DMS79 treated with DMSO at 0.1 percent for 48 hours (cell line): ENCODE measurements around the gene CCL22.

Experiments
- DNase-seq: peaks from one replicate; lab custom pipeline; 2025; lab: John Stamatoyannopoulos, UW

The CCL22 gene

DNA sequence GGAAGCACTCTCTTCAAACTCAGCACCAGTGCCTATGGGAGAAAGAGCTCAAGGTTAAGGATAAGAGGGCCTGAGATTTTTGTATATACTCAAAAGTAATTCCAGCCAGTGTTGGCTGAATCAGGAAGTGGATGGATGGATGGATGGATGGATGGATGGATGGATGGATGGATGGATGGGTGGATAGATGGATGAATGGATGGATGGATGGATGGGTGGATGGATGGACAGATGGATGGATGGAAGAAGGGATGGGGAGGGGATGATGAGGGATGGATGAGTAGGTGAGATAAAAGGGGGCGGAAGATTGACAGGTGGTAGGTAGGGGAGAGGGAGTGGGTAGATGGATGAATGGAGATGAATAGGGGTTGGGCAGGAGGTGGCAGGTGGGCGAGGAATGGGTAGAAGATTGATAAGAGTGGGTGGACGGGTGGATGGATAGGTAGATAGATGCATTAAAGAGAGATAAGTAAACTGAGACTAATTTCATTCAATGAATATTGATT lies 17.8 kb downstream of the CCL22 start:
- DNase-seq, result no peak

DNA sequence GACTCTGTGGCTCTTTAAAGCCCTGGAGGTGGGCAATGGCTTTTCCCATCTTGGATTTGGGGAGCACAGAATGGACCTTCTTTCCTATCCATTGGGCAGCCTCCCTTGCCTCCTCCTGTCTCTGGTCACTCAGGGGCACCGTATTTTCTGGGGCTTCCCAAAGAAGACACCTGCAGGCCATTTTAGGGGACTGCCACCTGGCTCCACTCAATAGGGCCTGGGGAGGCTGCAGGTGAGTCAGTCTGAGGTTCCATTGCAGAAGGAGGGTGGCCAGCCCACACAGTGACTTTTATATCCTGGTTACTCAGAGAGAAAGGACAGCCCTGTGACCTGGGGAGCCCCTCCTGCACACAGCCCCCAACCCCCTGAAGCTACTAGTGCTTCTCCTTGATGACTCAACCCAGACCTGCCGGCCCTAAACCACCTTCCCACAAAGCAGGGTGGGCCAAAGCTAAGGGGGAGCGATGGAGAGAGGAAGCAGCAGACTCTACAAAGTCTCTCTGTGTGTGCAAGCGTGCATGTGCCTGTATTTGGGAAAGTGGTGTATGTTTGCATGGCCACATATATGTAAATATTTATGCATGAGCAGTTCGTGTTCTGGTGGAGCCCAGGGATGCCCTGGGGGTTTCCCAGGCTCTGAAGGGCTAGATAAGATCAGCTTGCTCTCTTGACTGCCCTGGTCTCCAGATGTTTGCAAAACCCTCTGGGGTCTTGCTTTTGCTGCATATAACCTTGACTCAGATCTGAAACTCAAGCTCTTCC lies 18.7 kb downstream of the CCL22 start:
- peak; percentile 29 for DNase-seq

DNA sequence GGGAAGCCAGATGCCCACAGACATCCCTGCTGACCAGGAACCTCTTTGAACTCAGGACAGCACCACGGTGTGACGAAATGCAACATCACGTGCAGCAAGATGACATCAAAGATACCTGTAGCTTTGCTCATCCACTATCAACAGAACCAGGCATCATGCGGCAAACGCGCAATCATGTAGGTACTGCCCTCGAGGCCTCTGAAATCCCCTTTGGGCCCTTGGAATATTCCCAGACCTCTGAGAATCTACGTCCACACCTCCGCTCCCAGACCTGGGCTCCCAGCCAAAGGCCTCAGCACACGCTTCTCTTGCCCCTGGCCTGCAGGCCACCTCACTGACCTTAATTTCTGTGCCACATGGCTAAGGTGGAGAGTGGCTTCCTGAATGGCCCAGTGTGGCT lies 21.0 kb downstream of the CCL22 start:
- DNase-seq, result no peak

DNA sequence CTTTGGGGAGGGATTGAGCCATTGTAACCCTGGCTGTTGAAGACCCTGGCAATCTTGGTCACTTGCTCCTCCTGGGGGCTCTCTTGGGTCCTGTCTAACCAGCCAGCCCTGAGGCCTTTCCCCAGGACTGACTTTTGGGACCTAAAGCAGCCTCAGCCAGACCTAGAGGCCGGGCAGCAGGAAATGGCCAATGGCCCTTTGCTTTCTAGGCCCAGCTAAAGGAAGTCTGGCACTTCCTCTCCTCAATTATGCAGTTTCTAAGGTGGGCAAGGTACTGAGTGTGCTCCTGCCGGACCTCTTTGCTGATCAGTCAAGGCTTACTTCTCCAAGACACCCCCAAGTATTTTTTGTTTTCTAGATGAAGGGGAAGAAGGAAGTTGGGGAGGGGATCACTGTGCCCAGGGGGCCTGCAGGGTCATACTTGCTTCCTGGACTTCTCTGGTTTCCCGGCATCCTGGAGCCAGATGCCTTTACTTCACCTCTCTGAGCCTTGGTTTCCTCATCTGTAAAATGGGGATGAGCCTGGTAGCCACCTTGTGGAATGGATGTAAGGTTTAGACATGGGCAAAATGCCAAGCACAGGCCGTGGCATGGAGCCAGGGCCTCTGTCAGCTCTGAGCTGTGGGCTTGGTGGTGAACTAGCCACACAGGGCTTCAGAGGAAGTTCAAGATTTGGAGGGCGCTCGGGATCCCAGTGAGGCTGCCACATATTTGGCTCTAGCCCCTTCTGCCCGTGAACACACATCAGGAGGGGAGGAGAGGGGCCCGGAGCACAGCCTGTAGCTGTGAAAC lies 22.3 kb downstream of the CCL22 start:
- DNase-seq, result no peak

DNA sequence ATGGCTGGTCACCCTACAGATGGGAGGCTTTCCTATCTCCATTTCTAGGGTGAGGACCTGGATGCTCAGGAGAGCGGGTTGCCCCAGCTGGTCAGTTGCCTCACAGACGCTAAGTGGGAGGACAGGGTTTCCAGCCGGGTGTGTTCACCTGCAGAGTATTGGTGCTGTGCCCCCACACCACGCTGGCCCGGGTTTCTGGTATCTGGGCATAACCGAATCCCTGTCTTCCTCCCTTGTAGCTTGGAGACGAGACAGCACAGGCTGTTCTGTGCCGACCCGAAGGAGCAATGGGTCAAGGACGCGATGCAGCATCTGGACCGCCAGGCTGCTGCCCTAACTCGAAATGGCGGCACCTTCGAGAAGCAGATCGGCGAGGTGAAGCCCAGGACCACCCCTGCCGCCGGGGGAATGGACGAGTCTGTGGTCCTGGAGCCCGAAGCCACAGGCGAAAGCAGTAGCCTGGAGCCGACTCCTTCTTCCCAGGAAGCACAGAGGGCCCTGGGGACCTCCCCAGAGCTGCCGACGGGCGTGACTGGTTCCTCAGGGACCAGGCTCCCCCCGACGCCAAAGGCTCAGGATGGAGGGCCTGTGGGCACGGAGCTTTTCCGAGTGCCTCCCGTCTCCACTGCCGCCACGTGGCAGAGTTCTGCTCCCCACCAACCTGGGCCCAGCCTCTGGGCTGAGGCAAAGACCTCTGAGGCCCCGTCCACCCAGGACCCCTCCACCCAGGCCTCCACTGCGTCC lies 23.4 kb downstream of the CCL22 start:
- DNase-seq, result no peak

DNA sequence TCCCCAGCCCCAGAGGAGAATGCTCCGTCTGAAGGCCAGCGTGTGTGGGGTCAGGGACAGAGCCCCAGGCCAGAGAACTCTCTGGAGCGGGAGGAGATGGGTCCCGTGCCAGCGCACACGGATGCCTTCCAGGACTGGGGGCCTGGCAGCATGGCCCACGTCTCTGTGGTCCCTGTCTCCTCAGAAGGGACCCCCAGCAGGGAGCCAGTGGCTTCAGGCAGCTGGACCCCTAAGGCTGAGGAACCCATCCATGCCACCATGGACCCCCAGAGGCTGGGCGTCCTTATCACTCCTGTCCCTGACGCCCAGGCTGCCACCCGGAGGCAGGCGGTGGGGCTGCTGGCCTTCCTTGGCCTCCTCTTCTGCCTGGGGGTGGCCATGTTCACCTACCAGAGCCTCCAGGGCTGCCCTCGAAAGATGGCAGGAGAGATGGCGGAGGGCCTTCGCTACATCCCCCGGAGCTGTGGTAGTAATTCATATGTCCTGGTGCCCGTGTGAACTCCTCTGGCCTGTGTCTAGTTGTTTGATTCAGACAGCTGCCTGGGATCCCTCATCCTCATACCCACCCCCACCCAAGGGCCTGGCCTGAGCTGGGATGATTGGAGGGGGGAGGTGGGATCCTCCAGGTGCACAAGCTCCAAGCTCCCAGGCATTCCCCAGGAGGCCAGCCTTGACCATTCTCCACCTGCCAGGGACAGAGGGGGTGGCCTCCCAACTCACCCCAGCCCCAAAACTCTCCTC lies 24.1 kb downstream of the CCL22 start:
- DNase-seq, result no peak

DNA sequence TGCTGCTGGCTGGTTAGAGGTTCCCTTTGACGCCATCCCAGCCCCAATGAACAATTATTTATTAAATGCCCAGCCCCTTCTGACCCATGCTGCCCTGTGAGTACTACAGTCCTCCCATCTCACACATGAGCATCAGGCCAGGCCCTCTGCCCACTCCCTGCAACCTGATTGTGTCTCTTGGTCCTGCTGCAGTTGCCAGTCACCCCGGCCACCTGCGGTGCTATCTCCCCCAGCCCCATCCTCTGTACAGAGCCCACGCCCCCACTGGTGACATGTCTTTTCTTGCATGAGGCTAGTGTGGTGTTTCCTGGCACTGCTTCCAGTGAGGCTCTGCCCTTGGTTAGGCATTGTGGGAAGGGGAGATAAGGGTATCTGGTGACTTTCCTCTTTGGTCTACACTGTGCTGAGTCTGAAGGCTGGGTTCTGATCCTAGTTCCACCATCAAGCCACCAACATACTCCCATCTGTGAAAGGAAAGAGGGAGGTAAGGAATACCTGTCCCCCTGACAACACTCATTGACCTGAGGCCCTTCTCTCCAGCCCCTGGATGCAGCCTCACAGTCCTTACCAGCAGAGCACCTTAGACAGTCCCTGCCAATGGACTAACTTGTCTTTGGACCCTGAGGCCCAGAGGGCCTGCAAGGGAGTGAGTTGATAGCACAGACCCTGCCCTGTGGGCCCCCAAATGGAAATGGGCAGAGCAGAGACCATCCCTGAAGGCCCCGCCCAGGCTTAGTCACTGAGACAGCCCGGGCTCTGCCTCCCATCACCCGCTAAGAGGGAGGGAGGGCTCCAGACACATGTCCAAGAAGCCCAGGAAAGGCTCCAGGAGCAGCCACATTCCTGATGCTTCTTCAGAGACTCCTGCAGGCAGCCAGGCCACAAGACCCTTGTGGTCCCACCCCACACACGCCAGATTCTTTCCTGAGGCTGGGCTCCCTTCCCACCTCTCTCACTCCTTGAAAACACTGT lies 25.0 kb downstream of the CCL22 start:
- DNase-seq, result no peak

DNA sequence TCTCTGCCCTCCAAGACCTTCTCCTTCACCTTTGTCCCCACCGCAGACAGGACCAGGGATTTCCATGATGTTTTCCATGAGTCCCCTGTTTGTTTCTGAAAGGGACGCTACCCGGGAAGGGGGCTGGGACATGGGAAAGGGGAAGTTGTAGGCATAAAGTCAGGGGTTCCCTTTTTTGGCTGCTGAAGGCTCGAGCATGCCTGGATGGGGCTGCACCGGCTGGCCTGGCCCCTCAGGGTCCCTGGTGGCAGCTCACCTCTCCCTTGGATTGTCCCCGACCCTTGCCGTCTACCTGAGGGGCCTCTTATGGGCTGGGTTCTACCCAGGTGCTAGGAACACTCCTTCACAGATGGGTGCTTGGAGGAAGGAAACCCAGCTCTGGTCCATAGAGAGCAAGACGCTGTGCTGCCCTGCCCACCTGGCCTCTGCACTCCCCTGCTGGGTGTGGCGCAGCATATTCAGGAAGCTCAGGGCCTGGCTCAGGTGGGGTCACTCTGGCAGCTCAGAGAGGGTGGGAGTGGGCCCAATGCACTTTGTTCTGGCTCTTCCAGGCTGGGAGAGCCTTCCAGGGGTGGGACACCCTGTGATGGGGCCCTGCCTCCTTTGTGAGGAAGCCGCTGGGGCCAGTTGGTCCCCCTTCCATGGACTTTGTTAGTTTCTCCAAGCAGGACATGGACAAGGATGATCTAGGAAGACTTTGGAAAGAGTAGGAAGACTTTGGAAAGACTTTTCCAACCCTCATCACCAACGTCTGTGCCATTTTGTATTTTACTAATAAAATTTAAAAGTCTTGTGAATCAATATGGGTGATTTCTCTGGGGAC lies 25.9 kb downstream of the CCL22 start:
- DNase-seq, result no peak

DNA sequence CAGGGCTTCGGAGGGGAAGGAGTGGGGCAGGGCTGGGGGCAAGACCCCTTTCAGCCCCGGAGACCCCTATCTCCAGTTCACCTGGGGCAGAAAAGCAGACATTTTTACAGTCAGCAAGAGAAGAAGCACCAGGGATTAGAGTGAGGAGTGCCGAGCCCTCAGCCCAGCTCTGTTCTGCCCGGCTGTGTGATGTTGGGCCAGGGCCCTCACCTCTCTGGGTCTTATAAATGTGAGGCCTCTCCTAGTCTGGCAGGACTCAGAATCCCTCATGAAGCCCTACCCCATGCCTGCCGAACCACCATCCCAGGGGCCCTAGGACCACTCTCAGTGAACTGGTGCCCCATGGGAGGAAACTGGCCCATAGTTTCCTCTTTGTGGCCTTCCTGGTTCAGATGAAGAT lies 26.5 kb downstream of the CCL22 start:
- no peak for DNase-seq

DNA sequence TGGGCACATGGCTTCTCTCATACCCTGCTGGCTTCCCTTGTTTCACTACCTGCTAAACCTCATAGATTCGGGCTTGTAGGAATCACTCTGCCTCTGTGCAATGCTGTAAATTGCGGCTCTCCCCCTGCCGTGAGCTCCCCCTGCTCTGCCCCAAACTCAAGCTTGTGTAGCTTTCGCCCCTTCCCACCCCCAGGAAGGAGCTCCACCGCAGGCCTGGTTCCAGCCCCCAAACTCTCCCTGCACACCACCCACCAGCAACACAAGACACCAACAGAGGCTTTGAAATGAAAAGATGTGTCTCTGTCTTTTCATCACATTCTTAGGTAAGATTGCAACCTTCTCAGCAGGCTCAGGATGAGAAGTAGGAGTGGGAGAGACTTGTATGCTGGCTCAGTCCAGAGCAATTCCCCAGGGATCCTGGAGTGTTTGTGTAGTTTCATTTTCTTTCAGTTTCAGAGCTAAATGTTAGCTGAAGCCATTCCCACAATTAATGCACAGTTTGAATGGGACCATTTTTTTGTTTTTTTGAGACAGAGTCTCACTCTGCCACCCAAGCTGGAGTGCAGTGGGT lies 27.9 kb downstream of the CCL22 start:
- DNase-seq, result peak; percentile 43

DNA sequence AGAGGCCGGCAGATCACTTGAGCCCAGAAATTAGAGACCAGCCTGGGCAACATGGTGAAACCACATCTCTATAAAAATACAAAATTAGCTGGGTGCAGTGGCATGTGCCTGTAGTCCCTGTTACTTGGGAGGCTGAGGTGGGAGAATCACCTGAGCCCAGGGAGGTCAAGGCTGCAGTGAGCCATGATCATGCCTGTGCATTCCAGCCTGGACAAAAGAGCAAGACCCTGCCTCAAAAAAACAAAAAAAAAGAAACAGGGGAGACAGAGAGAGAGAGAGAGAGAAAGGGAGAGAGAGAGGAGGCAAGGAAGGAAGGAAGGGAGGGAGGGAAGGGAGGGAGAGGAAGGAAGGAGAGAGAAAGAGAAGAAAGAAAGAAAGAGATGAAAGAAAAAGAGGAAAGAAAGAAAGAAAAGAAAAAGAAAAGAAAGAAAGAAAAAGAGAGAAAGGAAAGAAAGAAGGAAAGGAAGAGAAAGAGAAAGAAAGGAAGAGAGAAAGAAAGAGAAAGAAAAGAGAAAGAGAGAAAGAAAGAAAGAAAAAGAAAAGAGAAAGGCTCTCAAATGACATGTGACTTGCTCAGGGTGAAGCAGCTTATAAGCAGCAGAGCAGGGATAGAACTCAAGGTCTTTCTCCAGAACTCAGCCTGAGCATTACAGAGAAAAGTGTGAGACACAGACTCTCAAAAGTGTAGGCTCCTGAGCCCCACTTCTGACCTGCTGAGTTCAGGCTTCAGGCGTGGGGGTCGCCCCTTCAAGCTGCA lies 29.2 kb downstream of the CCL22 start:
- DNase-seq, result no peak

DNA sequence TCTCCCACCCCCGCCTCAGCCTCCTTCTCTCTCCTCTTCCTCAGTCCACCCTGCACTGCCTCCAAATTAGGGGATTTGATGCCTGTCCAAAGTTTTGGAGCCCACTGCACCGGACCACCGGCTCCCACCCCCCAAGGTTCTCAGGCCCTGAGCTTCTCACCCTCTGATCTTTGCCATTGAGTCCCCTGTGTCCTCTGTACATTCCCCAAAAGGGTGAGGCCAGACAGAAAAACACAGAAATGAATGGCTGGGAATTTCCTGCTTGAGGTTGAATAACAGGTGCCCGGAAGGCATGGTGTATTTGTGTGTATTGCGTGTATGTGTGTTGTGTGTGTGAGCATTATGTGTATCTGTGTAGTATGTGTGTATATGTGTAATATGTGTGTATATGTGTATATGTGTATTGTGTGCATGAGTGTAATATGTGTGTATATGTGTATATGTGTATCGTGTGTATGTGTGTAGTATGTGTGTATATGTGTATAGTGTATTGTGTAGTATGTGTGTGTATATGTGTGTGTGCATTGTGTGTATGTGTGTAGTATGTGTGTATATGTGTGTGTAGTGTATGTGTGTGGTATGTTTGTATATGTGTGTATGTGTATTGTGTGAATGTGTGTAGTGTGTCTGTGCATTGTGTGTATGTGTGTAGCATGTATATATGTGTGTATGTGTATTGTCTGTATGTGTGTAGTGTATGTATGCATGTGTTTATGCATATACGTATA lies 29.9 kb downstream of the CCL22 start:
- DNase-seq, result no peak

DNA sequence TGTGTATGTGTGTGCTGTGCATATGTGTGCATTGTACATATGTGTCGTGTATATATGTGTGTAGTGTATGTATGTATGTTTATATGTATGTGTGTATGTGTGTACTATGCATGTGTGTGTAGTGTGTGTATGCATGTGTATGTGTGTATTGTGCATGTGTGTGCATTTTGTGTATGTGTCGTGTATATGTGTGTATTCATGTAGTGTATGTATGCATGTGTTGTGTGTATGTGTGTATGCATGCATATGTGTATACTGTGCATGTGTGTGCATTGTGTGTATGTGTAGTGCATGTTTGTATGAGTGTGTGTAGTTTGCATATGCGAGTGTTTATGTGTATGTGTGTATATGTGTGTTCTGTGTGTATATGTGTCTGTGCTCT lies 30.5 kb downstream of the CCL22 start:
- no peak for DNase-seq

DNA sequence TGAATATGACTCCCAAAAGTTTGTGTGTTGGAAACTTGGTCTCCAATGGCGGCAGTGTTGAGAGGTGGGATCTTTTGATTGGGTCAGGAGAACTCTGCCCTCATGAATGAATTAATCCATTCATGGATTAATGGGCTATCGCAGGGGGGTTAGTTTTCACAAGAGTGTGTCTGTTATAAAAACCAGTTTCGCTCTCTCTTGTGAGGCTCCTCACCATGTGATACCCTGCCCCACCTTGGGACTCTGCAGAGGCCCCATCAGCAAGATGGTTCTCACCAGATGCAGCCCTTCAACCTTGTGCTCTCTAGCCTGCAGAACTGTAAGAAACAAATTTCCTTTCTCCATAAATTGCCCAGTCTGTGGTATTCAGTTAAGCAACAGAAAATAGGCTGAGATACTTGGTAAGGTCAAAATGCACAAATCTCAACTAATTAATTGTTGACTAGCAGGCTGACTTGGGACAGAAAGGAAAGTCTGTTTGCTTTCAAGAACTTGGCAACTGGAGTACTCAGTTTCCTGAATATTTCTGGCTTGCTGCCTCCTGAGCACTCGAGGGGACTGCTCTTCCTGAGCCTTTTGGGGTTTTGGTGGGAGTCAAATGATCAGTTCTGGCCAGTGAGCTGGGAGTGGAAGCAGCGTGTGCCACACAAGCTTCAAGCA lies 32.2 kb downstream of the CCL22 start:
- no peak for DNase-seq

DNA sequence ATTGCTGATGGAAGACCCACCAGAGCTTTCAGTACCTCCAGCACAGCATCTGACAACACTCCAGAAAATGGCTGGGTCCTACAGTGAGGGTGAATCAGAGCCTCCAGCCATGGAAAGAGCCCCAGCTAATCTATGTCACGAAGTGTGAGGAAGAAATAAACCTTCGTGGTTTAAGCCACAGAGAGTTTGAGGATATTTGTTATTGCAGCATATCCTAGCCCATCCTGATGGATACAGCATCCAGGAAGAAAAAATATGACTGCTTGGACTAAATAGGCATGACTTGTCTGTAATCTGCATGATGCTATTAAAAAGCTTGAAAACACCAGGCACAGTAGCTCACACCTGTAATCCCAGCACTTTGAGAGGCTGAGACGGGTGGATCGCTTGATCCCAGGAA lies 32.7 kb downstream of the CCL22 start:
- DNase-seq, result no peak

DNA sequence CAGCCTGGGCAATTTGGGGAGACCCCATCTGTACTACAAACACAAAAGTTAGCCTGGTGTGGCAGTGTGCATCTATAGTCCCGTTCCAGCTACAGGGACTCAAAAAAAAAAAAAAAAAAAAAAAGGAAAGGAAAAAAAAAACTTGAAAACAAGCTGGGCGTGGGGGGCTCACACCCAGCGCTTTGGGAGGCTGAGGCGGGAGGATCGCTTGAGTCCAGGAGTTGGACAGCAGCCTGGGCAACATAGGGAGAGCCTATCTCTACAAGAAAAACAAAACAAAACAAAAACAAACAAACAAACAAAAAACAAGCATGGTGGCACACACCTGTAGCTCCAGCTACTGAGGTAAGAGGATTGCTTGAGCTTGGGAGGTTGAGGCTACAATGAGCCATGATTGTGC lies 33.1 kb downstream of the CCL22 start:
- no peak for DNase-seq

DNA sequence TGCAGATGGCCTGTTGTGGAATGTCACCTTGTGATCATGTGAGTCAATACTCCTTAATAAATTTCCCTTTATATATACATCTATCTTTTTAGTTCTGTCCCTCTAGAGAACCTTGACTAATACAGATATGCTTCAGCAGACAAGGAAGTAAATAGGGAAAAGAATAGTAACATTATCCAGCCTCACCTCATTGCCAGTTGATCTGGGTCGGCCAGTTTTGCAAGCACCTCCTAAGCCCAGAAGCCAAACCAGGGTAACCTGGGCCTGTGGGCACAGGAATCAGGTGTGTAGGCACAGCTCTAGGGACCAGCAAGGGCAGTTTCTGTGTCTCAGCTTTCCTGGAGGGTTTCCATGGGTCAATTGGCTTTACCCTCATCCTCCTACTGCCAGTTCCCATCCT lies 34.1 kb downstream of the CCL22 start:
- DNase-seq, result no peak

DNA sequence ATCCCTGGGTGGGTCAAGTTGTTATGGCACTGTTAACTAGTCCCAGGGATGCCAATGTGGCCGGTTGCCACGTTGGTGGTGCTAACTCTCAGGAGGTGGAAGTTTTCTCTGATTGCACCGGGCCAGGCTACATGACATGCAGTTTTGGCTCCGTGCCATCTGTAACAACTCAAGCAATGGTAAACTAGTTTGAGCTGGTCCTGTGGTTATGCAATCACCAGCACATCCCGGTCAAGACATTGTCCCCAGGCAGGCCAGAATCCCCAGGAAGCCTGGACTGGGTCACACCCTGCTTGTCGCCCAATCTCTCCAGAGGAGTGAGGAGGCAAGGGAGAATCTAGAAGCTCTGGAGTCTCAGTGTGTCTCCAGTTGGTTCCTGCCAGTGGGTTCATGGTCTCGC lies 35.9 kb downstream of the CCL22 start:
- peak; percentile 32 for DNase-seq
